Measurements from ENCODE around the gene STMN1.
"Not testable (repeated sequence)": the region's sequence is repeated elsewhere in the genome, so short reads cannot be mapped to it uniquely, and the experiment has no call there.

Gene STMN1

GRCh38 chr1:25905680-25906643 is at the start of gene STMN1:
TSS of gene STMN1 (minus strand) at chr1:25906419. CDS start at chr1:25904676, 1,743 bp downstream.
- peak; percentile 60 for DNase-seq

- no peak for DNase-seq
These were observed 49.3 kb upstream of the STMN1 start for GRCh38 chr1:25955553-25955952.

GRCh38 chr1:25954282-25954938 is 48.2 kb upstream of the STMN1 start:
- no peak for DNase-seq

- DNase-seq = no peak
These were observed 46.7 kb upstream of the STMN1 start for GRCh38 chr1:25952841-25953401.

- DNase-seq = no peak
These were observed 42.4 kb upstream of the STMN1 start for GRCh38 chr1:25948641-25949040.

GRCh38 chr1:25947027-25947426 is 40.8 kb upstream of the STMN1 start:
- no peak for DNase-seq

- DNase-seq = no peak
These were observed 39.5 kb upstream of the STMN1 start for GRCh38 chr1:25945761-25946160.

GRCh38 chr1:25944986-25945385 is 38.8 kb upstream of the STMN1 start:
- no peak for DNase-seq

GRCh38 chr1:25943511-25943910 is 37.3 kb upstream of the STMN1 start:
- DNase-seq = not testable (repeated sequence)

- DNase-seq = no peak
These were observed 30.7 kb upstream of the STMN1 start for GRCh38 chr1:25936947-25937346.

- no peak for DNase-seq
These were observed 27.5 kb upstream of the STMN1 start for GRCh38 chr1:25933479-25934365.

GRCh38 chr1:25932811-25933400 is 26.7 kb upstream of the STMN1 start:
- not testable (repeated sequence) for DNase-seq

GRCh38 chr1:25932321-25932720 is 26.1 kb upstream of the STMN1 start:
- DNase-seq = no peak

GRCh38 chr1:25929016-25929415 is 22.8 kb upstream of the STMN1 start:
- no peak for DNase-seq

- DNase-seq = peak; percentile 28
These were observed 21.5 kb upstream of the STMN1 start for GRCh38 chr1:25927521-25928265.

GRCh38 chr1:25926731-25927496 is 20.7 kb upstream of the STMN1 start:
- DNase-seq = no peak

- no peak for DNase-seq
These were observed 18.2 kb upstream of the STMN1 start for GRCh38 chr1:25924454-25924853.

GRCh38 chr1:25922971-25923552 is 16.8 kb upstream of the STMN1 start:
- no peak for DNase-seq

GRCh38 chr1:25922056-25922970 is 16.1 kb upstream of the STMN1 start:
- peak; percentile 25 for DNase-seq

All from NCI-H2081 treated with DMSO at 0.1 percent for 48 hours (cell line).